Esophagus squamous epithelium (tissue), 4 donors: ENCODE results near the gene DAZAP2.

Source experiments
- POLR2A ChIP-seq, 4 donors: fragments of 450-650 bp; IDR thresholded peaks; one replicate each; pipeline ENCODE4 v1.6.1; 2017; ENCODE audit warnings: antibody characterized with exemption in 4 of 4, mild to moderate bottlenecking in 4 of 4, moderate library complexity in 3 of 4
- TF ChIP-seq, protein P1 (sequence below), 6 experiments: fragments of 450-650 bp in 4 of 6; fragments of 200-600 bp in 2 of 6; sonication (generic) in 2 of 6; IDR thresholded peaks; one replicate each; pipeline ENCODE4 v1.5.1; 2016 to 2019; ENCODE audit warnings: antibody characterized with exemption in 6 of 6, mild to moderate bottlenecking in 4 of 6, moderate library complexity in 4 of 6

DNA sequence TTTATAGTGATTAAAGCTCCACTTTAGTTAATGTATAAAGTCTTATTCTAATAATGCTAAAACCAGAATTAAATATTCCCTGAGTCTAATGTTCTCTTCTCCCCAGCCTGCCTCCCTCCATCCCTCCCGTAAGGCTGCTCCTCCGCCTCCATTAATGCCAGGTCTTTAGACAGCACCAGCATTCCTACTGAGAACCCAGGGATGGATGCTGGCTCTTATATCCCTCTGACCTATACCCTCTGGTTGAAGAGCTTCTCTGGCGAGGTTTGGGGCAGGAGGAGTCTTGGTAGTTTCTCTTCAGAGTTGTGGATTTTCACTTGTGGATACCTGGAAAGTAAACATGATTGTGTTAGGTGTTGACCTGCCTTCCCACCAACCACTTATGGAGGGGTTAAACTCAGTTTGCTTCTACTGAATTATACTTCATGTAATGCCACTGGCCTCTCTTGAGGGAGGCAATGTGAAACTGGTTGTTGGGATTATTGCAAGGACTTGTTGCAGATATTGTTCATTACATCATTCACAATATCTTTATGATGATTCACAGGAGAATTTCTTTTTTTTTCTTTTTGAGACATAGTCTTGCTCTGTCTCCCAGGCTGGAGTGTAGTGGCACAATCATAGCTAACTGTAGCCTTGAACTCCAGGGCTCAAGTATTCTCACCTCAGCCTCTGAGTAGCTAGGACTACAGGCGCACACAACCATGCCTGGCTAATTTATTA is 42.7 kb downstream of the DAZAP2 start:
- TF ChIP-seq, protein P1, sequence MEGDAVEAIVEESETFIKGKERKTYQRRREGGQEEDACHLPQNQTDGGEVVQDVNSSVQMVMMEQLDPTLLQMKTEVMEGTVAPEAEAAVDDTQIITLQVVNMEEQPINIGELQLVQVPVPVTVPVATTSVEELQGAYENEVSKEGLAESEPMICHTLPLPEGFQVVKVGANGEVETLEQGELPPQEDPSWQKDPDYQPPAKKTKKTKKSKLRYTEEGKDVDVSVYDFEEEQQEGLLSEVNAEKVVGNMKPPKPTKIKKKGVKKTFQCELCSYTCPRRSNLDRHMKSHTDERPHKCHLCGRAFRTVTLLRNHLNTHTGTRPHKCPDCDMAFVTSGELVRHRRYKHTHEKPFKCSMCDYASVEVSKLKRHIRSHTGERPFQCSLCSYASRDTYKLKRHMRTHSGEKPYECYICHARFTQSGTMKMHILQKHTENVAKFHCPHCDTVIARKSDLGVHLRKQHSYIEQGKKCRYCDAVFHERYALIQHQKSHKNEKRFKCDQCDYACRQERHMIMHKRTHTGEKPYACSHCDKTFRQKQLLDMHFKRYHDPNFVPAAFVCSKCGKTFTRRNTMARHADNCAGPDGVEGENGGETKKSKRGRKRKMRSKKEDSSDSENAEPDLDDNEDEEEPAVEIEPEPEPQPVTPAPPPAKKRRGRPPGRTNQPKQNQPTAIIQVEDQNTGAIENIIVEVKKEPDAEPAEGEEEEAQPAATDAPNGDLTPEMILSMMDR (IDR thresholded peaks at IDR 0.05): no peak
- TF ChIP-seq POLR2A (IDR thresholded peaks at IDR 0.05): no peak
